NCI-H748 (cell line): ENCODE data around the gene RNF114.
"Not testable (repeated sequence)": the region's sequence is repeated elsewhere in the genome, so short reads cannot be mapped to it uniquely, and the experiment has no call there.

Experiments
- DNase-seq: peaks from one replicate; lab custom pipeline; 2025; ENCODE audit not compliant: unreplicated experiment; lab: John Stamatoyannopoulos, UW

Gene RNF114

DNA sequence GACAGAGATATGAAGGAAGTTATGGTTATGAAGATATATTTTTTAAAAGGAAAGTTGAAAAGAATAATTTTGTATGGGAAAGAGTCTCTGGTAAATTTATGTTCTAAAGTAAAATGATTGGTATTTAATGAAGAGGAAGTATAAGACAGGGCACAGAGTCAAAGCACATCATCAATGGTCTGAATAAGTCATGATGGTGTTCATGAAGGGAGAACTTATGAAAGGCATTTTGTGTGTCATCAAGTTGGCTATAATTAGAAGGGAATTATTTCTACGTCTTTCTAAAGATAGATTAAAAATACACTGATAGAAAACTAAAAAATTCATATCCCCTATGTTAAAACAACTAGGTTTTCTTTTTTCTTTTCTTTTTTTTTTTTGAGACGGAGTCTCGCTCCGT, 25.2 kb downstream of the RNF114 start:
- no peak for DNase-seq

DNA sequence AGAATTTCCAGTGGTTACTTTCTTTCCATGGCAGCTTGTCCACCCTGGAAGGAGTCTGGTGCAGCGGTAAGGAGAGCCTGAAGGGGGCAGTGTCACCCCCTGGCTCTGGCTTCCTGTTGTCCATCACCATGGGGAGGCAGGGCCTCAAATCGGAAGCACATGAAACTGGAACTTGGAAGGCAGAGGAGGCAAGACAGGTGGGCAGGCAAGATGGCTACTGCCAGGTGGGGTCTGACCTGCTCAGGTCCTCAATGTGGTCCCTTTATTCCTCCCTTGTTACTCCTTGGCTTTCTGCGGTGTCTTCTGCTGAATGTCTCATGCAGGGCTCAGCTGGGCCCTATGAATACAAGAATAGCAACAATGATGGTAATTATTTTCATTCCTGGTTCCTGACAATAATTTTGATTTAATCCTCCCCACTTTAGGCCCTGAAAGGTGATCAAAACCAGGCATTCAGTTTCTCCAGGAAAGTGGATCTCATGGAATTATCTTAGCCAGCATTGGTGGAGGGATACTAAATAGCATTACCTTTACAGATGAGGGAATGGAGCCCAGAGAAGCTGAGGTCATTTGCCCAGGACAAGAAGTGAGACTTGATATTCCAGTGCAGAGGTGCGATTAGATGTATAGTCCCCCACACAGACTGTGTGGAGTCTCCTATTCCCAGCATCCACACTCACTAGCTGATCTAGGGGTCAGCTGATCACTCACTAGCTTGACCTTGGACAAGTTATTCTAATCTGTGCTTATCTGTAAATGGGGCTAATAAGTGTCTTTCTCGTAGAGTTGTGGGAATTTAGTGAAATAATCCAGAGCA, 29.0 kb downstream of the RNF114 start:
- peak; percentile 12 for DNase-seq

DNA sequence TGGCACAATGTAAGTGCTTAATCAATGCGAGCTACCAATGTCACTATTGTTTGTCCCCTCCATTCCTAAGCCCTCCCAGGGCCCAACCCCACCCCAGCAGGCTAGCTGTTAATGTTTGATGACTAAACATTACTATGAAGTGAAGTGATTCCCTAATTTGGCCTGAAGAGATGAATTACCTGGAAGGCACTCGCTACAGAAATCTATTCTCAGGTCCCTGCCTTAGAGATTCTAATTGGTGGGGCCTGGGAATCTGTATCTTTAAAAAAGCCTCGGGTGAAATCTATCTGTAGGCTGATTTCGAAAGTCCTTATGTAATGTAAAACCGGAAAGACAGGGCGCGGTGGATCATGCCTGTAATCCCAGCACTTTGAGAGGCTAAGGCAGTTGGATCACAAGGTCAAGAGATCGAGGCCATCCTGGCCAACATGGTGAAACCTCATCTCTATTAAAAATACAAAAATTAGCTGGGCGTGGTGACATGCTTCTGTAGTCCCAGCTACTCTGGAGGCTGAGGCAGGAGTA, 29.6 kb downstream of the RNF114 start:
- DNase-seq, result no peak

DNA sequence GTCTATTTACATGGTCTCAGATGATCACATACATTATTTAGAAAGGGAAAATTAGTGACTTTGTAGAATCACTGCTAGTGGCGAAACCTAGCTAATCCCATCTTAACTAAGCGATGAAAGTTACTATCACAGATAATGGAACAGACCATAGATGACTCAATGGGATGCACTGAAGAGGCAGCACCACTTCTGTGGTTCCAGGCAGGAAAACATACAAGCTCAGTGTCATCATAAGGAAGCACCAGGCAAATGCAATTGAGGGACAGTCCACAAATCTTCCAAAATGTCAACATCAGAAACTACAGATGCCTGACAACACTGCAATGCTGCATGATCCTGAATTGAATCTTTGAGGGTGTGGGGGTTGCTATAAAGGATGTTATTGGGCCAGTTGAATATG, 30.7 kb downstream of the RNF114 start:
- DNase-seq, result no peak

DNA sequence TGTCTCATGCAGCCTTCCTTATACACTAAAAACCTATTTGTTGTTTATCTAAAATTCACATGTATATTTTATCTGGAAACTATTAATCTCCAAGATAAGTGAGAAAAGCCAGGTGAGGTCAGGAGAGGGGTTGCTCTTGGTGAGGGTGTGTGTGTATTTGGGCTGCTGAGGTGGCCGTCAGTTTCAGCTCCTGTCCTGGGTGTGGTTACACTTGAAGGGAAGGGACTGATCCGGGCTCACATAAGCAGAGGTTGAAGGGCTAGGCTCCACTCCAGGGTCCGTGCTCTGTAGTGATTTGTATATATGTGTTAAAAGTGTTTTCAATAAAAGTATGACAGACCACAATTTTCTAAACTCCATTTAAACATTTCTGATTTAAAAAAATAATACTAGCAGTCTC, 33.0 kb downstream of the RNF114 start:
- DNase-seq, result no peak

DNA sequence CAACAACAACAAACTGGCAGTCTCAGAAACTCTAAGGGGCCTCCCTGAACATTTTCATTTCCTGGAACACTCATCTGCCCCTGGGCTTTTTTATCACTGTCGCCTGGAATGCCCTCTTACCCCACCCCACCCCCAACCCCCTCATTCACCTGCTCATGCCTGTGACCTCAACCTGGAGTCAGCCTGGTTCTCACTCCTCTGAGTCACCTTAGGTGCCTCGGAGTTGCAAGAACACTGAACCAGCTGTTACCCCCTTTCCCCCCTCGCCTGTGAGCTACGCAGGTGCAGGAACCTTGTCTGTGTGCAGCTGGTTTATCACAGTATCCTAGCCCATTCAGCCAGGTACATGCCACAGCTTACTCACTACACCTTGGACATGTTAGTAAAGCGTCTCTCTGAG, 33.7 kb downstream of the RNF114 start:
- DNase-seq, result no peak

DNA sequence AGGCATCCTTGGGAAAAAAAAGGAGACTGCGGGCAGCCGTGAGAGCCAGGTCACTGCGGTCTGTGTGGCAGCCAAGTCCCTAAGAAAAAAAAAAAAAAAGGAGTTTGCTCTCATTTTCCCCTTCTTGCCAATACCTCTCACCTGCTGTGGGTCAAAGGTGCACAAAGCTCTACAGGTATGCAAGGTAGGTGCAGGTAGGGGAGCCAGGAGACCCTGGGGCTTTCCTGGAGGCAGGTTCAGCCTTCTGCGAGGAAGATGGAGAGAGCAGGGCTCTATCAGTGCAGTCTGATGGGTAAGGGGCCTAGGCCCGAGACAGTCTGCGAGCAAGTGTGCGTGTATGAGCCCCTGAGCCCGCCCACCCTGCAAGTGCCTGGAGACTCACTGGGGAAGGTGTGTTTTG, 34.3 kb downstream of the RNF114 start:
- DNase-seq, result no peak

DNA sequence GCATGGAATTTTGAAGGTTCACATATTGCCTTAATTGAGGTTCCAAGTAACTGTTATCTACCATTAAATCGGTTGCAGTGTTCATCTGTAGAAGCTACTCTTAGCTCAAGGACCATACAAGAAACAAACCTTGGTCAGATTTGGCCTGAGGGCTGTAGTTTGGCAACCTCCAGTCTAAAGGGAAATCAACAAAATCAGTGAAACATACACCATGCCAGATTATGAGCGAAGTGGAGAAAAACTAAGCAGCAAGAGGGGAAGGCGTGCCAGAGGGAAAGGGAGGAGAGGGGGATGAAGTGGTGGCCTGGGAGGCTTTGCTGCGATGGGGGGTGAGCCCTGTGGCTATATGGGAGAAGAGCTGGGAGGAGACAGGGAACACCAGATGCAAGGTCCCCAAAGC, 37.8 kb downstream of the RNF114 start:
- no peak for DNase-seq

DNA sequence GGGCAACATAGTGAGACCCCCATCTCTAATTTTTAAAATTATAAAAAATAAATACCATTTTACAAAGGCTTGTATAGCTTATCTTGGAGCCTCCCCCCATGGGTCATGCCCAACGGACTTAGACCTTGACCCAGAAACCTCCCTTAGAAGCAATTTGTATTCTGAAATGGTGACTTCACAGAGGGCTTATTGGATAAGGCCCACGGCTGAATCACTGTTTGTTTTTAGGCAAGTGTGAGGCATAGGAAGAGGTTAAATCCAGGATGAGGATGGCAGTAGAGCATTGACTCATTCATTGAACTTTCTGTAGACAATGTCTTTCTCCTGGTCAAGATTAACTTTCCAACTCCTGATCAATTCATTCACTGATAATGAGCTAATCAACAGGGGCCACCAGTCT, 40.3 kb downstream of the RNF114 start:
- no peak for DNase-seq

DNA sequence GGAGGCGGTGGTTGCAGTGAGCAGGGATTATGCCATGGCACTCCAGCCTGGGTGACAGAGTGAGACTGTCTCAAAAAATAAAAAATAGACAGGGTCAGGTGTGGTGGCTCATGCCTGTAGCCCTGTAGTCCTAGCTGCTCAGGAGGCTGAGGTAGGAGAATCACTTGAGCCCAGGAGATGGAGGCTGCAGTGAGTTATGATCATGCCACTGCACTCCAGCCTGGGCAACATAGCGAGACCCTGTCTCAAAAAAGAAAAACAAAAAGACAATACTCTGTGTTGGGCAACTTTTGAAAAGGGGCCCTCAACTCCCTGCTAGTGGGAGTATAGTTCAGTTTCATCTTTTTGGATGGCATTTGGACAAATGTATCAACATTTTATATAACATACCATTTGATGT, 41.5 kb downstream of the RNF114 start:
- not testable (repeated sequence) for DNase-seq

DNA sequence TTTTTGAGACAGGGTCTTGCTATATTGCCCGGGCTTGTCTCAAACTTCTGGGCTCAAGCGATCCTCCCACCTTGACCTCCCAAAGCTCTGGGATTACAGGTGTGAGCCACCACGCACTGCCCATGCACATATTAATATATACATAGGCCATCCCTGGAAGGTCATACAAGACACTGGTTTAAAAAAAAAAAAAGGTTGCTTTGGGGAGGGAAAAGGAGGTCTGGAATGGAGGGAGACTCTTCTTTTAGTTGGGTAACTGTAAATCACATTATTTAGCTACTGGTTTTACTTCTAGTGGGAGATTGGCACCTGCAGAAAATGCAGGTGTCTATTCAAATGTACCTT, 42.5 kb downstream of the RNF114 start:
- no peak for DNase-seq

DNA sequence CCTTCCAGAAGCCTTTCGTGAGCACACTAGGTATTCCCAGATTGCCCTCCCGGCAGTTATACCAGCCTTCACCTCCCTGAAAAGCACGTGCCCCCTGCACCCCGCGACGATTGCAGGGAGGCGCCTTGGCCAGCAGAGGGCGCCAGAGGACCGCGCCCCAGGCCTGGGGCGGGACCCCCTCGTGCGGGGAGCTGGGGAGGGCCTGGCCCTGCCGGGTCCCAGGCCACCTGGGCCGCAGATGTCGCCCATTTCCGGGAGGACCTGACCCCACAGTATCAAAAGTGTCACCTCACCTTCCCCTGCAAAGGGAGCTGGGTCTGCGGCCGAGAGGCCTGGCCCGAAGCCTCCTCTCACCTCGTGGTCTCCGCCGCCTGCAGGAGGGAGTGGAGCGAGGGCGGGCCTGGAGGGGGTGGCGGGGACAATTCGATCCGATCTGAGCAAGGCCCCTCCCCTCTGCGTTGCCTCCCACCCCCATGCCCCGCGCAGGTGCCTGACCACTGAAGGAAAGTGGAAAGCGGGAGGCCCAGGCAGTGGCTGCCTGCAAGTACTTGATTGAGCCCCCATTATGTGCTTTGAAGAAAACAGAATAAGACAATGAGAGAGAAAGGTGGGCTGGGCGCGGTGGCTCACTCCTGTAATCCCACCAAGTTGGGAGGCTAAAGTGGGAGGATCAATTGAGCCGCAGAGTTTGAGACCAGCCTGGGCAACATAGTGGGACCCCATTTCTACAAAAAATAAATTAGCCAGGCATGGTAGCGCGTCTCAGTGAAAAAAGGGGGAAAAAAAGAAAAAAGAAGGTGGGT, 43.0 kb downstream of the RNF114 start:
- peak; percentile 57 for DNase-seq

DNA sequence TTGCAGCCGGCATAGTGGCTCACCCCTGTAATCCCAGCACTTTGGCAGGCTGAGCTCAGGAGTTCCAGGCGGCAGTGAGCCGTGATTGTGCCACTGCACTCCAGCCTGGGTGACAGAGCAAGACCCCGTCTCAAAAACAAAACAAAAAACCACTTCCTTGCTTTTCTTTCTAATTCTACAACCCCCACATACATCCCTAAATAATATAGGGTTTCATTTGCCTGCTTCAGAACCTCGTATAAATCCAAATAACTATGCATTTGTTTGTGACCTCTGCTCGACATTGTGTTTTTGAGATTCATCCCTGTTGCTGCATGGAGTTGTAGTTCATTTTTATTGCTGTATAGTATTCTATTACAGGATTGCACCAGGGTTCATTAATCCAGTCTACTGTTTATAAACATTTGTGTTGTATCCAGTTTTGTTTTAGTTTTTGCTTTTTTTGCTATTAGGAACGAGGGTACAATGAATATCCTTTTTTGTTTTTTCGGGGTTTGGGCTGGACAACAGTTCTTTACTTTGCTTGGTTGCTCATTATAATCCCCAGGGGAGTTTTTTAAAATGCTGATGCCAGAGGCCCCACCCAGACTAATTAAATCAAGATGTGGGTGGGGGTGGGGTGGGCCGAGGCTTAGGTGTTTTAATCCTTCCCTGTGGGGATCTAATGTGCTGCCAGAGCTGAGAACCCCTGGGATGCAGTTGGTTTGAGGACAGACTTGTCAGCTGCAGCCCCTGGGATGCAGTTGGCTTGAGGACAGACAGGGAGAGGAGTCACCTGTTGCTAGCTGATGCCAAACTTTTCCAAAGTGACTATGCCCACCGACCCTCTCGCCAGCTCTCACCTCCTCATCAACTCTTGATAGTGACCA, 44.2 kb downstream of the RNF114 start:
- no peak for DNase-seq

DNA sequence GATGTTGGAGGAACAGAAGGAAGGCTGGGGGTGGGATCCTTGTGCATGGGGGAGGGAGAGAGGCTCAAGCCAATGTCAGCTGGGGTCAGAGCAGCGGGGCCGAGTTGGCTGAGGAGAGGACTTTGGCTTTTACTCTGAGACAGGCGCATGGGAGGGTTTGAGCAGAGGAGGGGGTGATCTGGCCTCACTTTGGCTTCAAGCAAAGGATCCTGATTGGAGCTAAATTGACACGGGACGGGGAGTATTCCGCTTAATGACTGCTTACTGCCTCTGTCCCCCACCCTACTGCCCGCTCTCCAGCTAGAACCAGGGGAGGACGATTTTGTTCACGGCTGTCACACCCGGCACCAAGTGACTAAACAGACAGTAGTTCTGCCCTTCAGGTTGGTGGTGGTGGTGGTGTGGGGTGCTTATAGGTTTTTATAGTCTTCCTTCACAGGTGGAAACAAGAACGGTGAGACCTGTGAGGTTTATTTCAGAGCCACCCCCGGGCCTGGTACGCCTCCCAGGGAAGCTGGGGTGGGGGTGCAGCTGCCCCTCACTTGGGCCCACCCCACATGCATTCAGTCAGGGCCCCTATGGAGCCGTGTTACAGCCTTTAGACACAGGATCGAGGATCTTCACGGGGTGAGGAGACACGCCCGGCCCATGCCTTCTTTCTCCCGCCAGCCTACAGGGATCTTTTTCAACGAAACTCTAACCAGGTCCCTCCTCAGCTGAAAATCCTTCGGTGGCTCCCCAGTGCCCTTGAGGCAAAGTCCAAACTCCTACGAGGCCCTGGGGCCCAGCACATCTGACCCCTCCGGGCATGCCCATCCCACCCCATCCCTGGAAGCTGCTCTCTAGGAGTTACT, 45.2 kb downstream of the RNF114 start:
- no peak for DNase-seq

DNA sequence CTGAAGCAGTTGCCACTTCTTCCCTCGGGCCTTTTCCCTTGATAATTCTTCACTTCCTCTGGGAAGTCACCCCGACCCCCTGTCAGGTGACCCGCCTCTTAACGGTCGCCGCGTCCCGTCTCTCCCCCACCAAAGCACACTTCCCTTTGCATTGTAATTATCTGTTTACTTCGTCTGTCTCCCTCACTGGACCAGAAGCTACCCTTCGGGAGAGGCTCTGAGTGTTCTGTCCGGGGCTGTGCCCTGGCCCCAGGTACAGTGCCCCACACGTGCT, 45.8 kb downstream of the RNF114 start:
- no peak for DNase-seq

DNA sequence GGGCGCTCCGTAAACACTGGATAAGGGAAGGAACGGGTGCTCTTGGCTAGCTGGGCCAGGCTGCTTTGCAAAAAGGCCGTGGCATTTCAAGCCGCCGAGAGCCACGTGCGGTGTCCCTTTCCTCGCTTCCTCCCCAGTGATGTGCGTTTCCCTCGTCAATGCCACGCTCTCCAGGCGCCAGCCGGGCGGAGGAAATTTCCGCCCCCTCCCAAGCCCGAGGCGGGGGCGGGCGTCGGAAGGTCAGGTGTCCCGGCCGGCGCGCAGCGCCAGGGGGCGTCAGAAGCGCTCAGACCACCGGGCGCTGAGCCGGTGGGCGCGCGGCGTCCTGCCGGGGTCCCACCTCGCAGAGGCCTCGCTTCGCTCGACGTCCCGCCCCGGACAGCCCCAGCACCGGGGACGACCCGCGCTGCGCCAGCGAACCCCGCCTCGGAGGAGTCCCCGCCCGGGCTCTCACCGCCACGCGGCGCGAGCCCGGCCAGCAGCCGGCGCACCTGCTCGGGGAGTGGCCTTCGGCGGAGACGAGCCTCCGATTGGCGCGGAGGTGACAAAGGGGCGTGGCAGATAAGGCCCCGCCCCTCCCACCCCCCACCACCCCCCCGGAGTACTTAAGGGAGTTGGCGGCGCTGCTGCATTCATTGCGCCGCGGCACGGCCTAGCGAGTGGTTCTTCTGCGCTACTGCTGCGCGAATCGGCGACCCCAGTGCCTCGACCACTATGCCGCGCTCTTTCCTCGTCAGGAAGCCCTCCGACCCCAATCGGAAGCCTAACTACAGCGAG, 46.3 kb downstream of the RNF114 start, which contains the start of gene SNAI1:
Gene SNAI1 (plus strand): TSS at position 635 of the 777 bp plus-strand sequence. CDS start 80 bp downstream, at position 715.
- peak; percentile 88 for DNase-seq

DNA sequence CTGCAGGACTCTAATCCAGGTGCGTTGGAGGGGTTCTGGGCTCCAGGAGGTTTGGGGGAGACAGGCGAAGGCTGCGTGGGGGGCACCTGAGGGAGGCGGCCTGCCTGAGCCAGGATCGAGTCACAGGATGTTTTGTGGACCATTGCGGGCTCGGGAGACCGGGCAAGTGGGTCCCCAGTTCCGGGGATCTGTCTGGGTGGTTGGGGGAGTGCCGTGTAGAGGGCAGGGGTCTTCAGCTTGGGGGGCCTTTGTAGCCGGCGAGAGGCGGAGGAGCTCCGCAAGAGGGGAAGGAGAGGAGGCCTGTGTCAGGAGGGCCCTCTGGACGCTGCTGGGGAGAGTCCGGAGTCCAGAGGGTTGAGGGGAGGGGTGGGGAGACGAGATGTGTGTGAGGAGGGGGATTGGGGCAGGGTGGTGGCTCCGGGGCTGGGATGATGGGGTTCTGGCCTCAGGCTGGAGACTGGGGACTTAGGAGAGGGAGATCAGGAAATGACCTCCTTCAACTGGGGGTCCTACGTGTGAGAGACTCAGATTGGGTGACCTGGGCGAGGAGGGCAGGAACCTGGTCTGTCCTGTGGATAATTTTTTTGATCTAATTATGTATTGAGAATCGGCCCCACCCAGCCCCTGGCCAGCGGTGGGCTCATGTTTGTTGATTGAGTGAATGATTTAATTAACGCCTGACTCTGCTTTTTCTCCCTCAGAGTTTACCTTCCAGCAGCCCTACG, 47.1 kb downstream of the RNF114 start:
- no peak for DNase-seq

DNA sequence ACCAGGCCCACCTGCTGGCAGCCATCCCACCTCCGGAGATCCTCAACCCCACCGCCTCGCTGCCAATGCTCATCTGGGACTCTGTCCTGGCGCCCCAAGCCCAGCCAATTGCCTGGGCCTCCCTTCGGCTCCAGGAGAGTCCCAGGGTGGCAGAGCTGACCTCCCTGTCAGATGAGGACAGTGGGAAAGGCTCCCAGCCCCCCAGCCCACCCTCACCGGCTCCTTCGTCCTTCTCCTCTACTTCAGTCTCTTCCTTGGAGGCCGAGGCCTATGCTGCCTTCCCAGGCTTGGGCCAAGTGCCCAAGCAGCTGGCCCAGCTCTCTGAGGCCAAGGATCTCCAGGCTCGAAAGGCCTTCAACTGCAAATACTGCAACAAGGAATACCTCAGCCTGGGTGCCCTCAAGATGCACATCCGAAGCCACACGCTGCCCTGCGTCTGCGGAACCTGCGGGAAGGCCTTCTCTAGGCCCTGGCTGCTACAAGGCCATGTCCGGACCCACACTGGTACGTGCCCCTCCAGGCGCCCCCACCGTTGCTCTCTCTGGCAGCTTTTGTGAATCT, 47.7 kb downstream of the RNF114 start:
- DNase-seq, result no peak
